ENCODE measurements around the gene BACE1-AS.

Gene BACE1-AS

GRCh38 chr11:117290809-117291396 lies at the start of gene BACE1-AS:
Gene BACE1-AS, plus strand, starts transcription at chr11:117291346.
- TF ChIP-seq CTCF (IDR thresholded peaks at IDR 0.05; ENCODE audit: low read depth, low read length) = no peak
- no peak for DNase-seq (ENCODE audit: extremely low read depth, low read depth)

GRCh38 chr11:117248341-117248740 lies 42.8 kb upstream of the BACE1-AS start:
- TF ChIP-seq CTCF (IDR thresholded peaks at IDR 0.05; ENCODE audit: low read depth, low read length) = no peak
- no peak for DNase-seq (ENCODE audit: extremely low read depth, low read depth)

- TF ChIP-seq CTCF (IDR thresholded peaks at IDR 0.05; ENCODE audit: low read depth, low read length) = no peak
- no peak for DNase-seq (ENCODE audit: extremely low read depth, low read depth)
Observed at GRCh38 chr11:117249571-117249970, 41.6 kb upstream of the BACE1-AS start.

- no peak for TF ChIP-seq CTCF (IDR thresholded peaks at IDR 0.05; ENCODE audit: low read depth, low read length)
- no peak for DNase-seq (ENCODE audit: extremely low read depth, low read depth)
Observed at GRCh38 chr11:117251506-117251905, 39.6 kb upstream of the BACE1-AS start.

- no peak for TF ChIP-seq CTCF (IDR thresholded peaks at IDR 0.05; ENCODE audit: low read depth, low read length)
- no peak for DNase-seq (ENCODE audit: extremely low read depth, low read depth)
Observed at GRCh38 chr11:117255966-117256365, 35.2 kb upstream of the BACE1-AS start.

- TF ChIP-seq CTCF (IDR thresholded peaks at IDR 0.05; ENCODE audit: low read depth, low read length) = no peak
- no peak for DNase-seq (ENCODE audit: extremely low read depth, low read depth)
Observed at GRCh38 chr11:117256573-117256972, 34.6 kb upstream of the BACE1-AS start.

- no peak for TF ChIP-seq CTCF (IDR thresholded peaks at IDR 0.05; ENCODE audit: low read depth, low read length)
- DNase-seq (ENCODE audit: extremely low read depth, low read depth) = no peak
Observed at GRCh38 chr11:117258576-117258975, 32.6 kb upstream of the BACE1-AS start.
